K562 (cell line): ENCODE measurements around the gene TTC9B. TPM values are rescaled to one million over a fixed set of nuclear protein-coding genes. Genes with fewer than 3 reads are reported as not detected.

Experiments used
- ATAC-seq: fragments of 200-7000 bp; cut with Tn5 transposase; 3 replicates; pipeline ENCODE4 v1.9.1; 2020; ENCODE audit warnings: moderate library complexity
- BruUV-seq: library from RNA; stranded (reverse); fragments of 400-500 nt; replicated peaks from 2 replicates; lab custom pipeline; 2021; lab: Mats Ljungman, UMichigan
- CTCF ChIA-PET: fragments of 300-600 bp; formaldehyde crosslinking; extraction: SDS; loops from one replicate; lab custom pipeline; 2021; ENCODE audit warnings: low intra/inter-chr PET ratio; lab: Yijun Ruan, JAX
- POLR2A ChIA-PET: fragments of 300-600, 350-650 bp; sonication (Branson Sonifier 250); formaldehyde crosslinking; extraction: SDS; loops from one replicate; lab custom pipeline; 2021; ENCODE audit warnings: antibody characterized with exemption, inconsistent platforms; lab: Yijun Ruan, JAX
- DNase-seq, 4 experiments: peaks; one replicate each; pipeline versions ENCODE4 v3.0.0 to v3.0.0-alpha.2; 2011 to 2018; ENCODE audit warnings: low spot score in 3 of 4, mixed read lengths in 3 of 4; ENCODE audit errors: extremely low read depth in 1 of 4
- FAIRE-seq: peaks from 2 replicates; lab custom pipeline; 2011; peaks lifted over from hg19 to GRCh38; lab: Jason Lieb, UNC
- H2AFZ ChIP-seq: 2 replicates; pipeline ENCODE4 v1.6.0; 2011; ENCODE audit warnings: low read depth, low read length, control low read depth, inconsistent platforms
- H3K27ac ChIP-seq: fragments of 200-600 bp; 3 replicates; pipeline ENCODE4 v1.8.0; 2011; ENCODE audit warnings: low read depth, mild to moderate bottlenecking, control low read depth, inconsistent platforms, low read length, moderate library complexity, mixed read lengths; ENCODE audit errors: extremely low read depth
- H3K27me3 ChIP-seq, 2 experiments: fragments of 300-600 bp in 1 of 2; 2 replicates in 1 of 2; 3 replicates in 1 of 2; pipeline versions ENCODE4 v1.6.0 to v1.8.0; 2011; ENCODE audit warnings: inconsistent platforms in 2 of 2, low read length in 2 of 2, mild to moderate bottlenecking in 1 of 2, mixed read lengths in 1 of 2, moderate library complexity in 1 of 2; ENCODE audit not compliant: control insufficient read depth in 2 of 2, insufficient read depth in 2 of 2
- H3K36me3 ChIP-seq: fragments of 300-600 bp; 3 replicates; pipeline ENCODE4 v1.8.0; 2011; ENCODE audit warnings: mild to moderate bottlenecking, low read length, inconsistent platforms; ENCODE audit not compliant: control insufficient read depth, insufficient read depth
- H3K4me1 ChIP-seq, 2 experiments: fragments of 200-600 bp in 1 of 2; replicated peaks in 1 of 2; 2 replicates in 1 of 2; 3 replicates in 1 of 2; pipeline versions ENCODE4 v1.5.1 to v1.8.0; 2011; ENCODE audit warnings: inconsistent platforms in 2 of 2, low read length in 2 of 2, mild to moderate bottlenecking in 1 of 2, mixed read lengths in 1 of 2, moderate library complexity in 1 of 2; ENCODE audit not compliant: control insufficient read depth in 2 of 2, insufficient read depth in 2 of 2
- H3K4me2 ChIP-seq: 2 replicates; pipeline ENCODE4 v1.6.1; 2011; ENCODE audit warnings: low read length, control low read depth, inconsistent platforms, mixed read lengths; ENCODE audit not compliant: insufficient read depth
- H3K4me3 ChIP-seq: fragments of 200-600 bp; sonication (generic), shearing (Covaris generic); 2 replicates; pipeline ENCODE4 v1.5.1; 2016; ENCODE audit warnings: control low read depth, inconsistent platforms
- H3K79me2 ChIP-seq: fragments of 200-600 bp; 3 replicates; pipeline ENCODE4 v1.8.0; 2011; ENCODE audit warnings: low read length, inconsistent platforms; ENCODE audit not compliant: control insufficient read depth, insufficient read depth
- H3K9ac ChIP-seq, 2 experiments: 2 replicates each; pipeline versions ENCODE4 v1.6.0 to v1.6.1; 2011; ENCODE audit warnings: low read depth in 2 of 2, low read length in 2 of 2, control low read depth in 1 of 2, inconsistent platforms in 1 of 2, mild to moderate bottlenecking in 1 of 2, mixed read lengths in 1 of 2; ENCODE audit not compliant: insufficient read depth in 1 of 2
- H3K9me1 ChIP-seq: one replicate; pipeline ENCODE4 v1.6.0; 2011; ENCODE audit warnings: inconsistent platforms, mild to moderate bottlenecking, low read length, moderate library complexity; ENCODE audit not compliant: control insufficient read depth, insufficient read depth
- H3K9me3 ChIP-seq: replicated peaks from 2 replicates; pipeline ENCODE4 v1.5.1; 2011; ENCODE audit warnings: low read depth, low read length, inconsistent platforms; ENCODE audit not compliant: control insufficient read depth, insufficient read depth
- H4K20me1 ChIP-seq: replicated peaks from 2 replicates; pipeline ENCODE4 v1.6.1; 2011; ENCODE audit warnings: low read length, inconsistent platforms, mixed read lengths; ENCODE audit not compliant: control insufficient read depth, insufficient read depth
- CTCF ChIP-seq, 3 experiments: IDR thresholded peaks in 2 of 3; conservative IDR thresholded peaks in 1 of 3; 2 replicates each; pipeline ENCODE4 v1.5.1; 2011 to 2012; ENCODE audit warnings: low read length in 3 of 3, mild to moderate bottlenecking in 3 of 3, control low read depth in 2 of 3, improper control_type of control experiment in 1 of 3, inconsistent platforms in 1 of 3, low read depth in 1 of 3, mixed read lengths in 1 of 3, moderate library complexity in 1 of 3; ENCODE audit not compliant: insufficient read depth in 2 of 3
- MYNN ChIP-seq, 2 experiments: sonication (generic); formaldehyde crosslinking in 1 of 2; IDR thresholded peaks; 2 replicates each; pipeline versions ENCODE4 v1.5.0 to v1.6.1; 2016 to 2020; ENCODE audit warnings: antibody characterized with exemption in 1 of 2, missing genetic modification reagents in 1 of 2
- POLR2G ChIP-seq: fragments of 200-400 bp; formaldehyde crosslinking; IDR thresholded peaks from 2 replicates; pipeline ENCODE4 v1.6.1; 2017; ENCODE audit warnings: low read depth, mild to moderate bottlenecking, antibody characterized with exemption, low read length, moderate library complexity
- RAD21 ChIP-seq, 2 experiments: fragments of 250-450 bp in 1 of 2; fragments of 450-650 bp in 1 of 2; sonication (Bioruptor Pico) in 1 of 2; formaldehyde crosslinking in 1 of 2; IDR thresholded peaks in 1 of 2; conservative IDR thresholded peaks in 1 of 2; 2 replicates each; pipeline versions ENCODE4 v1.4.0 to v1.8.0; 2020 to 2022; ENCODE audit warnings: mild to moderate bottlenecking in 2 of 2, moderate library complexity in 1 of 2
- RNF2 ChIP-seq: sonication (generic); IDR thresholded peaks from 2 replicates; pipeline ENCODE4 v1.6.1; 2016
- STAT5B ChIP-seq: fragments of 250-450 bp; sonication (Bioruptor Pico); IDR thresholded peaks from 2 replicates; pipeline ENCODE4 v1.8.0; 2021; ENCODE audit warnings: mild to moderate bottlenecking, inconsistent platforms
- TFAP4 ChIP-seq: sonication (generic); formaldehyde crosslinking; IDR thresholded peaks from 2 replicates; pipeline ENCODE4 v1.8.0; 2022; ENCODE audit warnings: missing genetic modification reagents, mild to moderate bottlenecking, moderate library complexity, borderline replicate concordance
- ZBTB33 ChIP-seq: sonication (generic); formaldehyde crosslinking; IDR thresholded peaks from 2 replicates; pipeline ENCODE4 v1.8.1; 2023; ENCODE audit warnings: mild to moderate bottlenecking, missing genetic modification reagents
- ZNF592 ChIP-seq: fragments of 450-650 bp; IDR thresholded peaks from 2 replicates; pipeline ENCODE4 v1.6.1; 2017; ENCODE audit warnings: antibody characterized with exemption, mild to moderate bottlenecking
- WGBS: fragments of 100-300 bp; shearing (Covaris generic); methylation state at CpG from one replicate; pipeline ENCODE4 v1.1.6; 2016; ENCODE audit warnings: low coverage, mixed read lengths; ENCODE audit not compliant: insufficient coverage; ENCODE audit errors: missing lambda C conversion rate; 5-methylcytosine and 5-hydroxymethylcytosine counted together
- in situ Hi-C: fragments of 300-500 bp; cut with MboI; formaldehyde crosslinking; loops from 4 replicates; pipeline ENCODE4 v1.15.0; 2018; ENCODE audit warnings: inconsistent platforms, mixed read lengths
- intact Hi-C: fragments of 100-400 bp; cut with micrococcal nuclease; formaldehyde crosslinking; loops from 2 replicates; pipeline ENCODE4 v1.14.2; 2022
- polyA plus RNA-seq, 8 experiments: library from polyadenylated mRNA; depleted of rRNA in 4 of 8; stranded (reverse) in 5 of 8; unstranded in 3 of 8; fragments of >200 nt; fragmentation: Nextera tagmentation in 2 of 8; fragmentation: Illumina TruSeq in 1 of 8; extraction: Ambion mirVana in 2 of 8; extraction: Trizol in 1 of 8; gene quantifications; 2 replicates each; pipeline versions ENCODE4 v1.2.1 to v1.2.3, GENCODE V29; 2011 to 2014; ENCODE audit warnings: inconsistent platforms in 1 of 8, missing spikeins in 1 of 8
- total RNA-seq, 7 experiments: library from RNA; depleted of rRNA in 6 of 7; stranded (reverse); fragments of >200 nt in 6 of 7; fragmentation: Illumina TruSeq in 2 of 7; extraction: Trizol in 2 of 7; gene quantifications; 2 replicates each; pipeline versions ENCODE4 v1.2.1 to v1.2.3, GENCODE V29; 2011 to 2021; ENCODE audit warnings: low replicate concordance in 1 of 7

The TTC9B gene
- total and polyA plus RNA-seq, 9 of the 15 experiments (the other 6 are each of a cell fraction or from before 2014, with no cell fraction given): 0.06 to 0.14 TPM; not detected in 7

GRCh38 chr19:40235238-40236025 is 17.2 kb upstream of the TTC9B start:
- ChIA-PET POLR2A (interaction anchor here (0.6 to 1.4 kb wide), 3 partner anchors 11 to 43 kb away, joined by 3 to 6 read pairs (median 5); no protein-coding TSS in a partner anchor), CTCF (no interaction called here)
- Histone ChIP-seq H3K9me3 (no peaks in the 10 kb centered on the region), H3K27me3 (no peaks in the 10 kb centered on the region), H3K4me3 (no peak overlapping the region), H3K4me1 (peaks cover 21 to 52% of the 10 kb centered on the region in 2 experiments), H3K27ac (no peak overlapping the region), H3K79me2 (no peaks in the 10 kb centered on the region), H3K9me1 (no peaks in the 10 kb centered on the region), H3K9ac (0 out of 4 replicates have a peak overlapping the region, but pooled peaks of 1 of the 2 experiments have one; percentile 6), H3K4me2 (no peak overlapping the region), H4K20me1 (no peaks in the 10 kb centered on the region), H3K36me3 (peaks cover 73% of the 10 kb centered on the region; the same call in 2 of the 3 replicates), H2AFZ (no peak overlapping the region)
- ATAC-seq (peak; percentile 14; the same call in 1 of the 3 replicates), FAIRE-seq (no peak), DNase-seq (peak in 2 of 4 experiments; percentile 41 to 50)
- intact Hi-C loops (no loop called here), in situ Hi-C loops (no loop called here)
- TF ChIP-seq RAD21 (CRISPR knock-in tag; conservative IDR thresholded peaks at IDR 0.05 in 1 of 2, IDR thresholded peaks at IDR 0.05 in 1 of 2): peak in 1 of 2 experiments; percentile 38; a peak in 2 of 4 replicates
- peak; percentile 45 to 60 (median 56) for TF ChIP-seq CTCF (IDR thresholded peaks at IDR 0.05 in 2 of 3, conservative IDR thresholded peaks at IDR 0.05 in 1 of 3; ENCODE audit: insufficient read depth in 2 of 3, low read depth in 1 of 3, low read length in 3 of 3)
- TF ChIP-seq RNF2: no peak
- TF ChIP-seq STAT5B (CRISPR knock-in tag): no peak
- TF ChIP-seq ZNF592: no peak
- peak; percentile 100 for TF ChIP-seq ZBTB33
- peak; percentile 20; the same call in 1 of the 2 replicates for TF ChIP-seq TFAP4 (CRISPR knock-in tag)
- 0 out of 2 replicates have a peak, but pooled peaks have one; percentile 9 for TF ChIP-seq MYNN (IDR thresholded peaks at IDR 0.05)
- no peak for TF ChIP-seq MYNN (CRISPR knock-in tag; IDR thresholded peaks at IDR 0.05)
- peak; percentile 7 for TF ChIP-seq POLR2G
- 83% methylated on average over 27 of the region's 30 CpGs for WGBS
- no TSS peak for BruUV-seq
